Colonic mucosa (tissue), 4 donors: Measurements from ENCODE around the gene PDE4D. TPM values are rescaled to one million over a fixed set of nuclear protein-coding genes. Genes with fewer than 3 reads are reported as not detected.

Source experiments
- DNase-seq: peaks from one replicate; pipeline ENCODE4 v3.0.0-alpha.2; 2020
- H3K27ac ChIP-seq: fragments of 200-600 bp; one replicate; pipeline ENCODE4 v1.8.0; 2021
- H3K27me3 ChIP-seq: fragments of 200-600 bp; one replicate; pipeline ENCODE4 v1.8.0; 2021
- H3K36me3 ChIP-seq: fragments of 200-600 bp; one replicate; pipeline ENCODE4 v1.8.0; 2021
- H3K4me1 ChIP-seq: fragments of 200-600 bp; one replicate; pipeline ENCODE4 v1.8.0; 2021; ENCODE audit warnings: mild to moderate bottlenecking
- H3K4me3 ChIP-seq: fragments of 200-600 bp; one replicate; pipeline ENCODE4 v1.8.0; 2021
- H3K9ac ChIP-seq, 2 donors: one replicate each; pipeline ENCODE4 v1.7.0; 2013; ENCODE audit warnings: control low read depth in 2 of 2, low read depth in 2 of 2, low read length in 2 of 2
- H3K9me3 ChIP-seq: fragments of 200-600 bp; one replicate; pipeline ENCODE4 v1.8.0; 2021
- intact Hi-C: fragments of 100-400 bp; cut with DNase I; formaldehyde crosslinking; loops from one replicate; pipeline ENCODE4 v1.14.1; 2022
- total RNA-seq, 2 donors: library from RNA; stranded (reverse); fragmentation: NEBNext Ultra II Directional in 1 of 2; extraction: Animal tissue kit (Norgen Biotek cat#: 25700) in 1 of 2; gene quantifications; one replicate each; pipeline ENCODE4 v1.2.1, GENCODE V29; 2021
- TF ChIP-seq, protein P1 (sequence below): fragments of 200-600 bp; IDR thresholded peaks from one replicate; pipeline ENCODE4 v1.8.0; 2022; ENCODE audit warnings: antibody characterized with exemption, mild to moderate bottlenecking
- donor health status: healthy.
- donor health status: DM: no; HTN: no; CAD: no.
- donor health status: DM: no; HTN: no; CAD: no.

The PDE4D gene
- total RNA-seq, 2 donors from 2014 or later, result 23.1 to 53.7 TPM

- no peak for DNase-seq
- no peaks in the 10 kb centered on the region for H3K9me3 ChIP-seq
- H3K9ac ChIP-seq, result peak overlapping the region in 1 of 2 donors; percentile 82
- TF ChIP-seq, protein P1, sequence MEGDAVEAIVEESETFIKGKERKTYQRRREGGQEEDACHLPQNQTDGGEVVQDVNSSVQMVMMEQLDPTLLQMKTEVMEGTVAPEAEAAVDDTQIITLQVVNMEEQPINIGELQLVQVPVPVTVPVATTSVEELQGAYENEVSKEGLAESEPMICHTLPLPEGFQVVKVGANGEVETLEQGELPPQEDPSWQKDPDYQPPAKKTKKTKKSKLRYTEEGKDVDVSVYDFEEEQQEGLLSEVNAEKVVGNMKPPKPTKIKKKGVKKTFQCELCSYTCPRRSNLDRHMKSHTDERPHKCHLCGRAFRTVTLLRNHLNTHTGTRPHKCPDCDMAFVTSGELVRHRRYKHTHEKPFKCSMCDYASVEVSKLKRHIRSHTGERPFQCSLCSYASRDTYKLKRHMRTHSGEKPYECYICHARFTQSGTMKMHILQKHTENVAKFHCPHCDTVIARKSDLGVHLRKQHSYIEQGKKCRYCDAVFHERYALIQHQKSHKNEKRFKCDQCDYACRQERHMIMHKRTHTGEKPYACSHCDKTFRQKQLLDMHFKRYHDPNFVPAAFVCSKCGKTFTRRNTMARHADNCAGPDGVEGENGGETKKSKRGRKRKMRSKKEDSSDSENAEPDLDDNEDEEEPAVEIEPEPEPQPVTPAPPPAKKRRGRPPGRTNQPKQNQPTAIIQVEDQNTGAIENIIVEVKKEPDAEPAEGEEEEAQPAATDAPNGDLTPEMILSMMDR, result no peak
- H3K4me3 ChIP-seq, result no peak overlapping the region
- H3K27me3 ChIP-seq, result no peaks in the 10 kb centered on the region
- H3K27ac ChIP-seq, result peak overlapping the region; percentile 86
- intact Hi-C loops, result no loop called here
- H3K36me3 ChIP-seq, result no peaks in the 10 kb centered on the region
- peaks cover 10% of the 10 kb centered on the region for H3K4me1 ChIP-seq
These were observed 617.2 kb downstream of the PDE4D start for GRCh38 chr5:59276325-59276675.

GRCh38 chr5:59275510-59276324, 617.8 kb downstream of the PDE4D start:
- TF ChIP-seq, protein P1, result no peak
- peak overlapping the region; percentile 68 to 82 for H3K9ac ChIP-seq
- peak overlapping the region; percentile 33 for H3K4me3 ChIP-seq
- peak overlapping the region; percentile 86 for H3K27ac ChIP-seq
- intact Hi-C loops, result no loop called here
- H3K9me3 ChIP-seq, result no peaks in the 10 kb centered on the region
- peaks cover 10% of the 10 kb centered on the region for H3K4me1 ChIP-seq
- H3K36me3 ChIP-seq, result no peaks in the 10 kb centered on the region
- no peaks in the 10 kb centered on the region for H3K27me3 ChIP-seq
- peak; percentile 72 for DNase-seq

DNA sequence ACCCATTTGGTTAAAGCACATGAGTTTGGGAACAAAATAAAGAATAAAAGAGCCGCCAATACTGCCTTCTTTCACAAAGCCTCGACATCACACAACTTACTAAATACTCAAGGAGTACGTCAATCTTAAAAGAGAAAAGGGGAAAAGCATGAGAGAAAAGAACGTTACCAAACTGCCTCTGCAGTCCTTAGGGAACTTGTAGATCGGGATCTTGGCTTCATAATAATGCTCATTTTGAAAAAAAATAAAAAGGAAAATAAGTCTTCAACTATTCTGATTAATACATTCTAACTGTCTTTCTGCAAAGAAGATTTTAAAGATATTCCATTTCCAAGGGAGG, 618.4 kb downstream of the PDE4D start:
- peak overlapping the region; percentile 68 to 82 for H3K9ac ChIP-seq
- H3K36me3 ChIP-seq, result no peaks in the 10 kb centered on the region
- DNase-seq, result no peak
- peak overlapping the region; percentile 86 for H3K27ac ChIP-seq
- H3K4me1 ChIP-seq, result peaks cover 10% of the 10 kb centered on the region
- intact Hi-C loops, result no loop called here
- peak overlapping the region; percentile 33 for H3K4me3 ChIP-seq
- no peaks in the 10 kb centered on the region for H3K9me3 ChIP-seq
- TF ChIP-seq, protein P1, result no peak
- H3K27me3 ChIP-seq, result no peaks in the 10 kb centered on the region

DNA sequence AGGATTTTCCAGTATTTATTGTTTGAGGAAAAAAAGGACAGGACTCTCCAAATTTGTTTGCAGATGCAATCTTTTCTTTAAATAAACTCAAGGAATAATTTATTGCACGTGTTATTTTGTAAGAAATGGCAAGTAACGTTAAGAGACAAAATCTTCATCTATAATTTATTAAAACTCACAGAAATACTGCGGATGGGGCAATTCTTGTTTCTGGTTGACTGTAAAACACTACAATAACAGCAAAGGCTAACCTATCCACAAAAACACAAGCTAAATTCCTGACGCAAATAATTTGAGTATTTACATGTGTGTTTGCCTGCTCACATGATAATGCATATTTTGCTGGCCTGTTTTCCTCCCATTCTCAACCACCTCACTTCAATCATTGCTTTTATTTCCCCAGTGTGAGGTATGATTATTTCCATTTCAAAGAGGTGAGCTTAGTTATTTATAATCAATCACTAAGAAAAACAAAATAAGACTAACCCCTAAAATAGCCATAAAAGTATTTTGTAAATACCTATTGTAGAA, 619.4 kb downstream of the PDE4D start:
- Histone ChIP-seq H3K9ac (peak overlapping the region in 1 of 2 donors; percentile 82), H3K27ac (peak overlapping the region; percentile 86), H3K4me3 (peak overlapping the region; percentile 33), H3K27me3 (no peaks in the 10 kb centered on the region), H3K4me1 (peaks cover 10% of the 10 kb centered on the region), H3K9me3 (no peaks in the 10 kb centered on the region), H3K36me3 (no peaks in the 10 kb centered on the region)
- DNase-seq, result no peak
- intact Hi-C loops, result no loop called here
- TF ChIP-seq, protein P1, result no peak

DNA sequence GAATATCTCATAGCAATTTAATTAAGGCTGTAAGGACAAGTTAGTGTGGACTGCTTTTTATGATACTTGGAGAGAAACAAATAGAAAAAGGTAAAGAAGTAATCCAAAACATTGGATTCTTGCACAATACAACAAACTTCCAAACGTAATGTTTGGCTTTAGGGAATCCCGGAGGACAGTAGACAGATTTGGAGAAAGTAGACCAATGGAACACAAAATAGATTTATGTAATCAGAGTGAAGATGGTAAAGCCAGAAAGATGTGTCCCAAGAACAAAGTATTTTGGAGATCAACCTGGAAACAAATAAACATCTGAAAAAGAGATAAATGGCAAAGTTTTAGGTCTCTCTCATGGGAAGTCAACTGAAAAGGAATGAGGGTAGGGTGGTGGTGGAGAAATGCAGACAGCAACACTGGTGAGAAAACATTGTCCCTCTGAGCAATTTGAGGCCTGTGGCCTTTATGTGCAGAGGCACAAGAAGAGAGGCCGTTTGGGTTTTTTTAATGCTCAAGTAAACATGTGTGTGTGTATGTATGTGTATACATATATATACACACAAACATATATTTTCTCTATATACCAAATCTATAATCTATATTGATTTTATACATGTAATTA, 620.6 kb downstream of the PDE4D start:
- Histone ChIP-seq H3K27me3 (no peaks in the 10 kb centered on the region), H3K27ac (no peak overlapping the region), H3K36me3 (no peaks in the 10 kb centered on the region), H3K9me3 (no peaks in the 10 kb centered on the region), H3K4me3 (peak overlapping the region; percentile 33), H3K4me1 (peaks cover 10% of the 10 kb centered on the region), H3K9ac (peak overlapping the region in 1 of 2 donors; percentile 22)
- intact Hi-C loops, result no loop called here
- TF ChIP-seq, protein P1, result no peak
- DNase-seq, result no peak
